ENCODE measurements around the gene SRGAP3.
A peak's percentile ranks its signal among the peaks of the same experiment; 100 is the strongest.

Gene SRGAP3

DNA sequence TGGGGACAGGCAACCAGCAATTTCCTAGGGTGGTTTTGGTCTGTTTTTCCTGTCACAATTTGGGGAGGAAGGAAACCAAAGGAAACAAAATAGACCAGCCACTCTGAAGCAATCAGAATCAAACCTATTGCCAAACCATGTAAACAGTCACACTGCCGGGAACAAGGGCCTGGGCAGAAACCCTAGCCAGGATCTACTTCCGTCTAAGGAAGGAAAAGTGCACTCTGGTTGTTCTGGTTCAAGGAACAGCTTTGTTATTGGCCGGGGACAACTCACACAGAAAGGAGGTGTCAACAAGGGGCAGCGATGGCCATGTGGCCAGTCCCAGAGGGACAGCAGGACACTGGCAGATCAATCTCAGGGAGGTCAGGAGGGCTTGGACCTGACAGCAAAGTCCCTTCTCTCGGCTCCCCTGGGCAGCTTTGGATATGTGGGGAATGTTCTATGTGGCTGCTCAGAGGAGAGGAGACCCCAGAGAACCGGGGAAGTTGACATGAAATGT lies 268.6 kb downstream of the SRGAP3 start:
- no peak for DNase-seq

GRCh38 chr3:8979262-8979661 lies 270.2 kb downstream of the SRGAP3 start:
- no peak for DNase-seq

- no peak for DNase-seq
Observed at GRCh38 chr3:8978551-8978950, 270.9 kb downstream of the SRGAP3 start.

DNA sequence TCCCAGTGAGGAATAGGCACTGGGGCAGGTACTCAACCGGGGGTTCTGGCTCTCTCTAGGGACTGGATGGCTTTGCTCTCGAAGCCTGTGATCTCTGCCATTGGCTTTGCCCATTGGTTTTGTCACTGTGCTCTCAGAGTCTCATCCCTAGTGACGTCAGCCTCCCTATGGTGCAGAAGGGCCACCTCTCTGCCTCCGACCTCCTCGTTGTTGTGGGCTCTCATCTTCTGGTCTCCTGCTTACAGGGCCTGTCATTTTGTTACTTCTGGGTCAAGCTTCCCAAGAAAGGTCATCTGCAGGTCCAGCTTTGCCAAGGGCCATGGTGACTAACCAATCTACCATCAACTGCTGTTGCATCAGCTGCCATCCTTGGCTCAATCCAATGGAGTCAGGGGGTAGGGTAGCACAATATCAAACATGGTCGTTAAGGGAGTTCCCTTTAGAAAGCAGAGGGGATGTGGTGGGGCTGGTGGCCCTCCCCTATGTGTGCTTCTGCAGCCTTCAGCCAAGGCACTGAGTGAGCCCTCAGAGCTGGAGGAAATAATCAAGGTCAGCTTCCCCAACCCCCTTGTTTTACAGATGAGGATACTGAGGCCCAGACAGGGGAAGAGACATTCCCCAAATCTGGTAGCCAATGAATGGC lies 272.8 kb downstream of the SRGAP3 start:
- DNase-seq, result no peak

DNA sequence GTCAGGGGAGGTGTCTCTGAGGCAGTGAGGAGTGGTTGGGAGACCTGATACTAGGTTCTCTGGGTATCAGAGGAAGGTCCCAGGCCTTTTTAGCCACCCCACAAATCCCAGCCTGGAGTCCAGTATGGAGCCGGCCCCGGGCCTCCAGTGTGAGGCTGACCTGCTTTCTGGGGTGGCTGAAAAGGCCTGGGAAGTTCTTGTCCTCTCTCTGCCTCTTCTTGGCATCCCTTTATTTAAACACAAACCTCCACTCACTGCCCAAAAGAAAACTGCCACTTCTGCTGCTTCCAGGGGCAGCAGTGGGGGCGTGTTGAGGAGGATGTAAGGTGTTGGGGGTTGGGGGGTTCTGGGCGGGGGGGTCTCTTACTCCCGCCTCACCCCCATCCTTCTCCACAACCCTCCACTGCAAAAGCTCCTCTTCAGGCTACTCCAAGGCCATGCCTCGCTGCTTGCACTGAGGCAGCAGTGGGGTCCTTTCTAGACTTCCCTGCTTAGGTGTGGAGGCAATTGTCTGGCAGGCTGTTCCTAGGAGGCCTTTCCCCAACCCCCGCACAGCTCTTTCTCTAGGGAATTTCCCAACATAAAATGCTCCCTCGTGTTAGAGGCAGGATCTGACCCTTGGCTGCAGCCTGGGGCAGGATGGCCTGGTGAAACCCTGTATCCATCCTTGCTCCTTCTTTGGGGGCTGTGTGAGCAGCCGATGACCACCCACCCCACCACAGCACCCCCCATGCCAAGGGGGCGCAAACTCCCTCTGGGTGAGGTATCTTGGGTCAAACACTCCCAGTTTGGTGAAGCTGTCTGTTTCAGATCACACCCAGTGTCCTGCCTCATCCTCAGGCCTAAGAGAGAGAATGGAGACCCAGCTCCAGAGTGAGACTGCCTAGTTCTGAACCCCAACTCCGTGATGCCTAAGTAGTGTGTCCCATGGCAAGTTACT lies 274.1 kb downstream of the SRGAP3 start:
- no peak for DNase-seq

- no peak for DNase-seq
Observed at GRCh38 chr3:8974458-8974857, 275.0 kb downstream of the SRGAP3 start.

- peak; percentile 81 for DNase-seq
Observed at GRCh38 chr3:8972639-8973038, 276.8 kb downstream of the SRGAP3 start.

DNA sequence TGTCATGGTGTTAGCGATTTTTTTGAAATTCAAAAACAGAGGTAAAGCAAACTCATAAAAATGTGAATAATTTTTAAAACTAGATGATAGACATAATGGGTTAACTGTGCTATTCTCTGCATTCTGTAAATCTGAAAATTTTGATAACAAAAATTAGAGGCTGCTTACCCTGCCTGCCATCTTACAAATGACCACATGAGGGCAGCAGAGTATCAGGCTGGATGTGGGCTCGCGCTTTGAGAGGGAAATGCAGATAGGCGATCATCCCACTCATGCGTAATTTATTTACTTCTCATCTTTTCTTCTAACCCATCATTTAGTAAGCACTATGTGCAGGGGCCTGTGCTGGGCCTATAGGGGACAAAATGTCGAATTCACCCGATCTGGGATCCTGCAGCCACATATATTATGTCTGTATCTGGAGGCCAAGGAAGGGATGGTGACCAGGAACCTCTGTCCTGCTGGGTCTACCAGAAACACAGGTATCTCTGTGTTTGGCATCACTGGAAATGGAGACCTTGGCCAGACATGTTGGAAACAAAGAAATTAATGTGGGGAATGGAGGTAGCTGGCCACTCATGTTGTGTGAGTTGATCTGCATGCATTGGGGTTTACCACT lies 278.4 kb downstream of the SRGAP3 start:
- peak; percentile 75 for DNase-seq

DNA sequence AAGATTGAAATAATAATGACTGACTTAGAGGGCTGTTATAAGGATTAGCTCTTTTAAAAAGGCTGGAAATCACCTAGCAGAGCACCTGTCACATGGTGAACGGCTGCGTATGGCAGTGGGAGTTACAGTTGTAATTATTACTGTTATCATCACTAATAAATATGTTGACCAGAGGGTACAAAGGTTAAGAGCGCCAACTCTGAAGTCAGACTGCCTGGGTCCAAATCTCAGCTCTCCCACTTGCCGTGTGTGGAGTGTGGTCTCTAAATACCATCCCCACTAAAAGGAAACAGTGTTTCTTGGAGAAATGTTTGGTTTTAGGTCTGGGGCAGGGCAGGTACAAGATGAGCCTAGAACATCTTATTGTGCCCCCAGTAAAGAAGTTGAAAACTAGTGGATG lies 280.2 kb downstream of the SRGAP3 start:
- no peak for DNase-seq

DNA sequence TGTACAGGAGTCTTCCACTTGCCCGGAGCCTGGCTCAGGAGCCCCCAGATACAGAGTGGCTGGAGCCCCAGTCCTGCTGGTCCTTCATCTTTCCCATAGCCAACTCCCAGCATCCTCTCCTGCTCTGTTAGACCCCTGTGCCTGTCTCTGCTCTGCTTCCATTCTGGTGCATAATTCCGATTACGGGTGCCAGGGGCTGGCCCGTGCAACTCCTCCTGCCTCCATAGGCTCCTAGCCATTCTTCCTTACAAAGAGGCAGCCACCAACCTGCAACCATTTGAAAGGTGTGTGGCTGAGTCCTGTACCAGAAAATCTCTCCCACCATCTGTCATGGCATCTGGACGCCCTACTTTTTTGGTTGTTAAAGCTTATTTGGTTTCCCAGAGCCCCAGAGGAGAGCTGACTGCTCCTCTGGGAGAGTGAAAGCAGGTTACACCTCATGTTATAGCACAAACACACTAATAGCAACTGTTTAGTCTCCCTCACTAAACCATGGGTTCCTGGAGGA lies 281.0 kb downstream of the SRGAP3 start:
- no peak for DNase-seq

DNA sequence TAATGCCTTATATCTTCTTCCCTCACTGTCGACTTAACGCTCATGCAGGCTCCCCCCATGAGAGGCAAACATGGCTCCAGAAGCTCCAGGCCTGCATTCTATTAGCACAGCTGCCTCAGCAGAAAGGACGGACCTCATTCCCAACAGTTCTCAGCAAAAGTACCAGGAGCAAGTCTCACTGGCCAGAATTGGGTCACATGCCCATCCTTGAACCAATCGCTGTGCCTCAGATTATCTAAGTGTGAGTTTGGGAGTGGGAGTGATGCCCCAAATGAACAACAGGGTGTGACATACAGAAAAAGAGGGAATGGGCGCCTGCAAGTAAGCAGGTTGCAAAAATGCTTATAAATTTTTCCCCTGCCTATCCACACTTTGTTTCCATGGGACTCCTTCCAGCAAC lies 281.9 kb downstream of the SRGAP3 start:
- DNase-seq, result no peak

DNA sequence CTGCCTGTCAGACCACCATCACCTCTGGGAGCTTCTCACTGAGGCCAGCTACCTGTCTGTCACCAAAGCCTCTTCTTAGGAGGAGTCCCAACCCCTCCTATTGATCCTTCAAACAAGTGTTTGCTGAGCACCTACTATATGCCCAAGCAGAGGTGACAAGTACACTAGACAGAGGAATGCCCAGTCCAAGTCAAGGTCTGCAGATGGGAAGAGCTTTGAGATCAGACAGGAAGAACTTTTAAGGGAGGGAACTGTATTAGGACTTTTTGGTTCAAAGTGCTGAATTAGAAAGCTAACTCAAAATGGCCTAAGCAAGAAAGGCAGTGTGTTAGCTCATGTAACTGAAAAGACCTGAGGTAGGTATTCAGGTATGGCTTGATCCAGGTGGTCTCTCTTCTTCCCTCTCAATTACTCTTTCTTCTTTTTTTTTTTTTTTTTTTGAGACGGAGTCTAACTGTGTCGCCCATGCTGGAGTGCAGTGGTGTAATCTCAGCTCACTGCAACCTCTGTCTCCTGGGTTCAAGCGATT lies 282.6 kb downstream of the SRGAP3 start:
- no peak for DNase-seq

GRCh38 chr3:8966150-8966819 lies 283.2 kb downstream of the SRGAP3 start:
- DNase-seq, result no peak

DNA sequence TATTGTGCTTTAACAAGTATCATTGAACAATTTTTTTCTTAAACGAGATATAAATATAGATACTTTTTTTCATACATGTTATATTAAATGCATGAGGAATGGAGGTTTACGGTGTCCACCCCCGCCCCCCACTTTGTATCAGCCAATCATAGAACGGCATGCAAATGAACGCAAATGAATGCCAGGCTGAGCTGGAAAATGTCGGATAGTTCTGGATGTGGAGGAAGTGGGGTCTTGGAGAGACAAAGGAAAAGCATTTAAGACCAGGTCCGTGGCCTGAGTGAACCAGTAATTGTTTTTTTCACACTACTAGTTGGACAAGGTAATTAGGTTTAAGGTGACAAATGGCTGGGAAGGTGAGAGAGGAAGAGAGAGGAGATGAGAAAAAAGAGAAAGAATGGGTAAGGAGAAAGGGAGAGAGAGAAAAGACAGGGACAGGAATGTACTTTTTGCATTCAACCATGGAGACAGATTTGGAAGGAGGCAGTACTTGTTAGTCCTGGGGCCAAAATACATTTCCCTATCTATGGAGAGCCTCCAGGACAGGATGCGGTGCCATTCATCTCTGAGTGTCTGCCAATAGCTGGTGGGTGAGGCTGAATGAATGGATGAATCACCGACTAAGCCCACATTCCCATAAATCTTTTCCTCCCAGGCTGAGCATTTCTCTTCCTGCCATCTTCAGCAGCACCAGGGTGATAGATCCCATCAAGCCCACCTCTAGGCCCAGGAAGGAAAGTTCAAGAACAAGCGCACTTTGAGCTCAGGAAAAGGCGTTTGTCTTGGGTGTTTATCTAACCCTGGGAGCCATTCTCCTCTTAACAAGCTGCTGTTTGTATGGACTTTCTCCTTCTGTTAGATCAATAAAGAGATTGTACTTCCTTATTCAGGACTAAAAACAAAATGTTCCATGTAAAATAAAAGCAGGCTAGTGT lies 284.7 kb downstream of the SRGAP3 start:
- no peak for DNase-seq

DNA sequence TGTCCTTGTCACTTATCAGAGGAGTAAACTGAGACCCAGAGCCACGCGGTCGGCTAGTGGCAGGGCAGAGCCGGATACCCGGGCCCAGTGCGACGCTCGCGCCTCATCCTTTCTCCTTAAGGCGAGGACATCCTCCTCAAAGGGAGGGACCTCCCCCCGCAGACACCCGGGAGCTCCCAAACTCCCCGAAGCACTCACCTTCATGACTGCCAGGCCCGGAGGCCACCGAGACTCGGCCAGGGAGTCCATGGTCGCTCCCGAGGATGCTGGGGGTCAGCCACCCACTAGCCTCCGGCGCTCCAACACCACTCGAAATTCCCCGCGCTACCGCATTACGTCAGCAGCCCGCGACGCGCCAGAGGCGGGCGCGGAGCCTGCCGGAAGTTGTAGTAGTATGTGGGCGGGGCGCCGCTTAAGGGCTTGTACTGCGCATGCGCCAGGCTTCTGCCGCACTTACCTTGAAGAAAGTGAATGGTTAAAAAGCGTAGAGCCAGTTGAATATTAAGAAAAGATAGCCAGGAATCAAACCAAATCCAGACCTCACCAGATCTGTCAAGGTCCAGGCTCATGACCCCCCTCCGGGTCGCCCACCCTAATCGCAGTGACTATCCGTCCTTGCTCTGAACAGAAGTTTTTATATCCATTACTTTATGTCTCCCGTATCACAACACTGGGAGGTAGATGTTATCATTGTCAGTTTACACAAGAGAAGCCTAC lies 286.2 kb downstream of the SRGAP3 start, which contains the start of gene RAD18:
TSS of gene RAD18 (minus strand) at position 336 of the 717 bp plus-strand sequence. CDS start at position 249, 87 bp downstream.
- peak; percentile 91 for DNase-seq

DNA sequence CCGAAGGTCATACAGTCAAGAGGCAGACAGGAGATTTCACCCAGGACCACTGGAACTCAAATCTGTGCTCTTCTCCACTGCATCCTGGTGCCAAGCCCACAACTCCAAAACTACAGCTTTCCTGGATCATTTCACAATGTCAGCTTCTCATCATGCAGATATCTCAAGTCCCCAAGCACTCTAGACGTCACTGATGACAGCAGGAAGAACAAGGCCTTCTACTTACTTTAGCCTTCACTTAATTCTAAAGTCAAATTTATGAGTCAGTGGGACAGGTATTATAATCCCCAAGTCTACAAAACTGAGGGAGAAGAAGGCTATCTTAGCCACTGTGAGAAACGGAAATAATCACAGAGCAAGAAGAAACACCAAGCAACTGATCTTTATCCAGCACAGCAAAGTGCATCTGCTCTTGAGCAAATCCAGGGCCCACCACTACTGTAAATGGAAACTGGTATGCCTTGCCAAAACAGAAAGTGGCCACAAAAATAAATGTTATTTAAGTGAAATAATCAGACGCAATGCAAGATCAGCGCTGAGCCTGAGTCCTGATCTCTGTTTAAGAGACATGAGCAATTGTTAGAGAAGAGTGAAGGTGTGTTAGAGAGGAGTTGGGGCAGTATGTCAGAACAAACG lies 287.1 kb downstream of the SRGAP3 start:
- DNase-seq, result peak; percentile 20

DNA sequence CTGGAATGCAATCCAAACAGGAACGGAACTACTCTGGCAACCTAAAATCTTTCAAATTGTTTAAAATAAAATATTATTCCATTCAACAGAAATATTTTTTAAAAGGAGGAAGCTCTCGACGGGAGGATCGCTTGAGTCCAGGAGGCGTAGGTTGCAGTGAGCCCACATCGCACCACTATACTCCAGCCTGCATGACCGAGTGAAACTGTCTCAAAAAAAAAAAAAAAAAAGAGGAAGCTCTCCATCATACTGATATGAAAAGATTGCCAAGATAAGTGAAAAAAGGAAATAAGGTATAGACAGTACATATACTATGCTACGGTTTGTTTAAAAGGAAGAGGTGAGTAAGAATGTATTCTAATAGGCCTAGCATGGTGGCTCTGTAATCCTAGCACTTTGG lies 289.8 kb downstream of the SRGAP3 start:
- DNase-seq, result peak; percentile 20

DNA sequence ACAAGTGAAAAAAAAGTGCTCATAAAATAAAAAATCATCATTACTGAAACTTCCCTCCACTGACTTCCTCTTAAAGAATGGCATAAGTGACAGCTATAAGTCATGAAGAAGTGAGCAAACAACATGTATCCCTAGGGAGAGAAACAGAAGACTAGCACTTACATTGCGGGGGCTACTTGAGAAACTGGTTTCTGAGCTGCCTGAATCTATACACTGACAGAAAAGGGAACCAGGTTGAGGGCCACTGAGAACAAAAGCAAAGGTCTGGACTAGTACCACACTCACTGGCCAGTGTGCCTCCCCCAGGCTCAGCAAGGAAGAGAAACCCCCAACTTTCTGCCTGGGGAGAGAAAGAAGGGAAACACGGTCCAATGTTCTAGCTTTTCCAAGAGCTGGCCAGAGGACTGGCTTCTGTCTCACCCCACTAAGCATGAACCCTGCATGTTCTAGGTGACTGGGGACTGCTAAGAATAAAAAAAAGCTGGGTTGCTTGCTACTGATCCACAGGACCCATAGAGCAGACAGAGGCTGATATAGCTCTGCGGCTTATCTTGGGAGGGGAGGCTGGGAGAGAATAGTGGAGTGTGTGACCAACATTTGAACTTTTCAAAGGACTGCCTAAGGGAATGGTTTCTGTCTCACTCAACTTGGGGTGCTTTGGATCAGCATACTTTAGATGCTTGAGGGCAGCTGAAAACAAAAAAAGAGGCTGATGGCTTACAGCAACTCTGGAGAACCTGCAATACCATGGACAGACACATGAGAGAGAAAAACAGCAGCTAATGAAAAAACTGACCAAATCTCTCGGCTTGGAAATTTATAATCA lies 294.3 kb downstream of the SRGAP3 start:
- no peak for DNase-seq

- no peak for DNase-seq
Observed at GRCh38 chr3:8953313-8953712, 296.1 kb downstream of the SRGAP3 start.

Measured in hematopoietic multipotent progenitor cell treated with erythropoietin and hydrocortisone succinate and interleukin-3 and kit ligand, for 8 days (in vitro differentiated cells).